Liver (tissue), 9 donors: ENCODE measurements around the gene KYNU. TPM values are rescaled to one million over a fixed set of nuclear protein-coding genes. Genes with fewer than 3 reads are reported as not detected.

Experiments
- DNase-seq: peaks from one replicate; pipeline ENCODE4 v3.0.0-alpha.2; 2017; ENCODE audit warnings: low spot score
- H3K27ac ChIP-seq, 2 donors: one replicate each; pipeline ENCODE4 v1.7.0; 2013; ENCODE audit warnings: inconsistent platforms in 2 of 2, low read length in 2 of 2, control low read depth in 1 of 2, low read depth in 1 of 2, mild to moderate bottlenecking in 1 of 2
- H3K27me3 ChIP-seq, 4 donors: one replicate each; pipeline versions ENCODE4 v1.6.1 to v1.7.0; 2013; ENCODE audit warnings: low read length in 3 of 4, inconsistent platforms in 1 of 4, mild to moderate bottlenecking in 1 of 4, moderate library complexity in 1 of 4; ENCODE audit not compliant: control insufficient read depth in 4 of 4, insufficient read depth in 4 of 4
- H3K36me3 ChIP-seq, 4 donors: one replicate each; pipeline versions ENCODE4 v1.6.1 to v1.7.0; 2013; ENCODE audit warnings: low read length in 3 of 4, mild to moderate bottlenecking in 3 of 4, low read depth in 1 of 4, moderate library complexity in 1 of 4; ENCODE audit not compliant: control insufficient read depth in 4 of 4, insufficient read depth in 3 of 4
- H3K4me1 ChIP-seq, 4 donors: one replicate each; pipeline versions ENCODE4 v1.6.1 to v1.7.0; 2013; ENCODE audit warnings: low read length in 3 of 4, mild to moderate bottlenecking in 3 of 4, moderate library complexity in 1 of 4; ENCODE audit not compliant: control insufficient read depth in 4 of 4, insufficient read depth in 4 of 4
- H3K4me3 ChIP-seq, 3 donors: one replicate each; pipeline versions ENCODE4 v1.6.1 to v1.7.0; 2013; ENCODE audit warnings: low read length in 3 of 3, control low read depth in 1 of 3, low read depth in 1 of 3, mild to moderate bottlenecking in 1 of 3
- H3K9ac ChIP-seq, 2 donors: one replicate each; pipeline ENCODE4 v1.7.0; 2013; ENCODE audit warnings: low read length in 2 of 2, mild to moderate bottlenecking in 2 of 2, moderate library complexity in 2 of 2, control low read depth in 1 of 2, low read depth in 1 of 2
- H3K9me3 ChIP-seq, 4 donors: one replicate each; pipeline versions ENCODE4 v1.6.1 to v1.7.0; 2013; ENCODE audit warnings: low read length in 3 of 4; ENCODE audit not compliant: control insufficient read depth in 4 of 4
- CTCF ChIP-seq: fragments of 150-350 bp; IDR thresholded peaks from 2 replicates; pipeline ENCODE4 v1.5.1; 2017; ENCODE audit warnings: improper control_type of control experiment, low read depth, low read length; ENCODE audit not compliant: missing input control
- EGR1 ChIP-seq, 2 donors: IDR thresholded peaks; 2 replicates each; pipeline ENCODE4 v1.6.1; 2016 to 2018; ENCODE audit warnings: antibody characterized with exemption in 2 of 2, low read depth in 2 of 2
- FOXA2 ChIP-seq: IDR thresholded peaks from 2 replicates; pipeline ENCODE4 v1.6.1; 2016; ENCODE audit warnings: antibody characterized with exemption
- GABPA ChIP-seq, 2 donors: IDR thresholded peaks in 1 of 2; conservative IDR thresholded peaks in 1 of 2; 2 replicates each; pipeline ENCODE4 v1.6.1; 2016; ENCODE audit warnings: antibody characterized with exemption in 2 of 2, mild to moderate bottlenecking in 1 of 2, moderate library complexity in 1 of 2
- HNF4A ChIP-seq, 2 donors: conservative IDR thresholded peaks; 2 replicates each; pipeline ENCODE4 v1.6.1; 2016; ENCODE audit warnings: antibody characterized with exemption in 2 of 2, mild to moderate bottlenecking in 2 of 2
- HNF4G ChIP-seq: IDR thresholded peaks from 2 replicates; pipeline ENCODE4 v1.6.1; 2016; ENCODE audit warnings: antibody characterized with exemption
- JUND ChIP-seq, 2 donors: IDR thresholded peaks; 2 replicates each; pipeline ENCODE4 v1.6.1; 2016; ENCODE audit warnings: antibody characterized with exemption in 2 of 2
- NR2F2 ChIP-seq: IDR thresholded peaks from 2 replicates; pipeline ENCODE4 v1.6.1; 2016; ENCODE audit warnings: antibody characterized with exemption
- RAD21 ChIP-seq, 2 donors: IDR thresholded peaks; 2 replicates each; pipeline ENCODE4 v1.6.1; 2016; ENCODE audit warnings: antibody characterized with exemption in 2 of 2, mild to moderate bottlenecking in 2 of 2
- SP1 ChIP-seq: IDR thresholded peaks from 2 replicates; pipeline ENCODE4 v1.6.1; 2018; ENCODE audit warnings: antibody characterized with exemption, mild to moderate bottlenecking
- TAF1 ChIP-seq: conservative IDR thresholded peaks from 2 replicates; pipeline ENCODE4 v1.6.1; 2016; ENCODE audit warnings: antibody characterized with exemption, mild to moderate bottlenecking
- YY1 ChIP-seq: IDR thresholded peaks from 2 replicates; pipeline ENCODE4 v1.6.1; 2016; ENCODE audit warnings: antibody characterized with exemption, mild to moderate bottlenecking
- ZBTB33 ChIP-seq: IDR thresholded peaks from 2 replicates; pipeline ENCODE4 v1.6.1; 2016; ENCODE audit warnings: antibody characterized with exemption
- WGBS: extraction: QIAGEN DNeasy Blood & Tissue Kit; methylation state at CpG from one replicate; pipeline ENCODE4 v1.1.7; 2013; 5-methylcytosine and 5-hydroxymethylcytosine counted together
- polyA plus RNA-seq, 2 donors: library from polyadenylated mRNA; stranded (reverse) in 1 of 2; unstranded in 1 of 2; fragments of 200-250 nt in 1 of 2; fragments of >200 nt in 1 of 2; fragmentation: Nextera tagmentation in 1 of 2; extraction: Ambion mirVana in 1 of 2; gene quantifications; one replicate each; pipeline versions ENCODE4 v1.2.1 to v1.2.3, GENCODE V29; 2013 to 2015
- total RNA-seq, 2 donors: library from RNA; depleted of rRNA; stranded (reverse); fragments of >200 nt; gene quantifications; one replicate each; pipeline ENCODE4 v1.2.3, GENCODE V29; 2014
- TF ChIP-seq, protein P1 (sequence below): IDR thresholded peaks from 2 replicates; pipeline ENCODE4 v1.6.1; 2016; ENCODE audit warnings: antibody characterized with exemption
- TF ChIP-seq, protein P2 (sequence below): IDR thresholded peaks from 2 replicates; pipeline ENCODE4 v1.6.1; 2016; ENCODE audit warnings: antibody characterized with exemption, mild to moderate bottlenecking
- TF ChIP-seq, protein P3 (sequence below): IDR thresholded peaks from 2 replicates; pipeline ENCODE4 v1.6.1; 2016; ENCODE audit warnings: antibody characterized with exemption
- donor health status: healthy.
- donor health status: healthy.
- donor health status: healthy.
- donor health status: healthy.
- donor health status: healthy.

The KYNU gene
- total and polyA plus RNA-seq, 4 donors = 24.0 to 64.3 (median 32.8) TPM

DNA sequence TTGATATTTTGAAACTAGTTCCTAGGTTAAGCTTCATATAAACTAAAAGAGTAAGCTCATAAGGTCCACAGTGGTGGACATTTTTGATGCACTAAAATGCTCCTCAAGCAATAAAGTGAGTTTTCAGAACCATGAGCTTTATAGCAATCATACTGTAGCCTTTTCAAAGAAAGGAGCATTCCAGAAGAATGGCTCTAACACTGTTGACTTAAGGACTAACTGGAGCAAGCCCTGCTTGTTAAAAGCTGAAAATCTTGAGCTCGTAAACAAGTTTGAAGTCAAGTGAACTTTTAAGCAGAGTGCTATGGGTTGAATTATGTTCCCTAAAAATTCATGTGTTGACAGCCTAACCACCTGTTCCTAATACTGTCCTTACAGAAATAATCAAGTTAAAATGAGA lies 38.0 kb downstream of the KYNU start:
- Histone ChIP-seq H3K9me3 (no peaks in the 10 kb centered on the region), H3K36me3 (peaks cover 0 to 9% (median 4%) of the 10 kb centered on the region in 4 donors), H3K4me1 (peaks cover 0 to 2% (median 0%) of the 10 kb centered on the region in 4 donors), H3K27ac (no peak overlapping the region), H3K9ac (no peak overlapping the region), H3K4me3 (no peak overlapping the region), H3K27me3 (no peaks in the 10 kb centered on the region)
- TF ChIP-seq RAD21 (IDR thresholded peaks at IDR 0.05) (no peak), TAF1 (no peak), FOXA2 (no peak), GABPA (IDR thresholded peaks at IDR 0.05 in 1 of 2, conservative IDR thresholded peaks at IDR 0.05 in 1 of 2) (no peak), HNF4A (conservative IDR thresholded peaks at IDR 0.05) (no peak), HNF4G (no peak), EGR1 (IDR thresholded peaks at IDR 0.05; ENCODE audit: low read depth in 2 of 2) (no peak)
- TF ChIP-seq, protein P1, sequence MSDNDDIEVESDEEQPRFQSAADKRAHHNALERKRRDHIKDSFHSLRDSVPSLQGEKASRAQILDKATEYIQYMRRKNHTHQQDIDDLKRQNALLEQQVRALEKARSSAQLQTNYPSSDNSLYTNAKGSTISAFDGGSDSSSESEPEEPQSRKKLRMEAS = no peak
- 93% methylated on average over 1 of the region's 1 CpG for WGBS
- DNase-seq = no peak

DNA sequence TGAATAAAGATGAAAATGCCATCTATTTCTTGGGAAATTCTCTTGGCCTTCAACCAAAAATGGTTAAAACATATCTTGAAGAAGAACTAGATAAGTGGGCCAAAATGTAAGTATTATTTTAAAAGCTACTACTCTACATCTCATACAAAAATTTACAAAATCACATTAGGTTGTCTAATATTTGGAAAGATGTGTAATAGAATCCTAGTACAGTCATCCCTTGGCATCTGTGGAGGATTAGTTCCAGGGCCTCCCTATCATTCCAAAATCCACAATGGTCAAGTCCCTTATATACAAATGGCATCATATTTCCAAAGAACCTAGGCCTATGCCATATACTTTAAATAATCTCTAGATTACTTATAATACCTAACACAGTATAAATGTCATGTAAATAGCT lies 41.2 kb downstream of the KYNU start:
- H3K27me3 ChIP-seq = no peaks in the 10 kb centered on the region
- peaks cover 0 to 2% (median 0%) of the 10 kb centered on the region in 4 donors for H3K4me1 ChIP-seq
- TF ChIP-seq HNF4G (no peak), SP1 (no peak), RAD21 (IDR thresholded peaks at IDR 0.05) (no peak)
- TF ChIP-seq, protein P2, sequence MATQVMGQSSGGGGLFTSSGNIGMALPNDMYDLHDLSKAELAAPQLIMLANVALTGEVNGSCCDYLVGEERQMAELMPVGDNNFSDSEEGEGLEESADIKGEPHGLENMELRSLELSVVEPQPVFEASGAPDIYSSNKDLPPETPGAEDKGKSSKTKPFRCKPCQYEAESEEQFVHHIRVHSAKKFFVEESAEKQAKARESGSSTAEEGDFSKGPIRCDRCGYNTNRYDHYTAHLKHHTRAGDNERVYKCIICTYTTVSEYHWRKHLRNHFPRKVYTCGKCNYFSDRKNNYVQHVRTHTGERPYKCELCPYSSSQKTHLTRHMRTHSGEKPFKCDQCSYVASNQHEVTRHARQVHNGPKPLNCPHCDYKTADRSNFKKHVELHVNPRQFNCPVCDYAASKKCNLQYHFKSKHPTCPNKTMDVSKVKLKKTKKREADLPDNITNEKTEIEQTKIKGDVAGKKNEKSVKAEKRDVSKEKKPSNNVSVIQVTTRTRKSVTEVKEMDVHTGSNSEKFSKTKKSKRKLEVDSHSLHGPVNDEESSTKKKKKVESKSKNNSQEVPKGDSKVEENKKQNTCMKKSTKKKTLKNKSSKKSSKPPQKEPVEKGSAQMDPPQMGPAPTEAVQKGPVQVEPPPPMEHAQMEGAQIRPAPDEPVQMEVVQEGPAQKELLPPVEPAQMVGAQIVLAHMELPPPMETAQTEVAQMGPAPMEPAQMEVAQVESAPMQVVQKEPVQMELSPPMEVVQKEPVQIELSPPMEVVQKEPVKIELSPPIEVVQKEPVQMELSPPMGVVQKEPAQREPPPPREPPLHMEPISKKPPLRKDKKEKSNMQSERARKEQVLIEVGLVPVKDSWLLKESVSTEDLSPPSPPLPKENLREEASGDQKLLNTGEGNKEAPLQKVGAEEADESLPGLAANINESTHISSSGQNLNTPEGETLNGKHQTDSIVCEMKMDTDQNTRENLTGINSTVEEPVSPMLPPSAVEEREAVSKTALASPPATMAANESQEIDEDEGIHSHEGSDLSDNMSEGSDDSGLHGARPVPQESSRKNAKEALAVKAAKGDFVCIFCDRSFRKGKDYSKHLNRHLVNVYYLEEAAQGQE = no peak
- no peaks in the 10 kb centered on the region for H3K9me3 ChIP-seq
- no peak overlapping the region for H3K9ac ChIP-seq
- H3K36me3 ChIP-seq = peaks cover 0 to 22% (median 11%) of the 10 kb centered on the region in 4 donors
- H3K4me3 ChIP-seq = no peak overlapping the region
- H3K27ac ChIP-seq = no peak overlapping the region
- DNase-seq = no peak

DNA sequence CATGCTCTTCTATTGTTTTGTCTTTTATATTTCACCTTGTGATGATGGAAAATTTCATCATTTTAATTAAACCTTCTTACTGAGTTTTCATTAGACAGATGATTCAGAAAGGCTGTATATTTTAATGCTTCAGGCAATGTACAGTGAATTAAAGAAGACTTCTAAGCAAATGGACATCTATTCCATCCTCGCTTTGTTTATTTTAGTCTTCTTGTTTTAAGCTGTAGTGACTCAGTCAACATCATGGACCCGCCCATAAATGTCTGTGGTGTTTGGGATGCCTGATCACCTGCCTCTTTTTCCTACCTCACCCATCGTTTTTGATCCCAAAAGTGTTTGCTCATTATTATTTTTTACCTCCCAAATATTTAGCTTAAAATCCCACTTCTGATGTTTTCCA lies 43.1 kb downstream of the KYNU start:
- Histone ChIP-seq H3K36me3 (peaks cover 0 to 27% (median 12%) of the 10 kb centered on the region in 4 donors), H3K9me3 (no peaks in the 10 kb centered on the region), H3K4me1 (no peaks in the 10 kb centered on the region), H3K9ac (no peak overlapping the region), H3K4me3 (no peak overlapping the region), H3K27me3 (no peaks in the 10 kb centered on the region), H3K27ac (no peak overlapping the region)
- WGBS = 83% methylated on average over 3 of the region's 3 CpGs
- no peak for TF ChIP-seq NR2F2
- no peak for TF ChIP-seq ZBTB33
- TF ChIP-seq, protein P3, sequence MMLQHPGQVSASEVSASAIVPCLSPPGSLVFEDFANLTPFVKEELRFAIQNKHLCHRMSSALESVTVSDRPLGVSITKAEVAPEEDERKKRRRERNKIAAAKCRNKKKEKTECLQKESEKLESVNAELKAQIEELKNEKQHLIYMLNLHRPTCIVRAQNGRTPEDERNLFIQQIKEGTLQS = no peak
- no peak for TF ChIP-seq JUND (IDR thresholded peaks at IDR 0.05)
- TF ChIP-seq FOXA2 = no peak
- no peak for TF ChIP-seq EGR1 (IDR thresholded peaks at IDR 0.05; ENCODE audit: low read depth in 2 of 2)
- TF ChIP-seq, protein P2 = no peak
- TF ChIP-seq YY1 = no peak
- TF ChIP-seq CTCF = no peak
- TF ChIP-seq TAF1 = no peak
- TF ChIP-seq GABPA (IDR thresholded peaks at IDR 0.05 in 1 of 2, conservative IDR thresholded peaks at IDR 0.05 in 1 of 2) = no peak
- TF ChIP-seq HNF4A (conservative IDR thresholded peaks at IDR 0.05) = no peak
- no peak for DNase-seq
